Measurements from ENCODE around the gene ETFRF1.

ETFRF1 gene

GRCh38 chr12:25252946-25253345 is 57.9 kb downstream of the ETFRF1 start:
- no peak for TF ChIP-seq CTCF (IDR thresholded peaks at IDR 0.05; ENCODE audit: low read depth, low read length)
- no peak overlapping the region for H3K4me3 ChIP-seq (ENCODE audit: low read depth, low read length)

GRCh38 chr12:25253371-25254068 is 58.5 kb downstream of the ETFRF1 start:
- H3K4me3 ChIP-seq (ENCODE audit: low read depth, low read length), result no peak overlapping the region
- no peak for TF ChIP-seq CTCF (IDR thresholded peaks at IDR 0.05; ENCODE audit: low read depth, low read length)

- no peak overlapping the region for H3K4me3 ChIP-seq (ENCODE audit: low read depth, low read length)
- TF ChIP-seq CTCF (IDR thresholded peaks at IDR 0.05; ENCODE audit: low read depth, low read length), result no peak
These were observed 59.3 kb downstream of the ETFRF1 start for GRCh38 chr12:25254271-25254880.
